ENCODE results near the gene RBCK1. TPM values are rescaled to one million over a fixed set of nuclear protein-coding genes. Genes with fewer than 3 reads are reported as not detected.

Gene RBCK1
- total and polyA plus RNA-seq, 9 of the 15 experiments (the other 6 are each of a cell fraction or from before 2014, with no cell fraction given) = 5.9 to 59.3 (median 26.5) TPM

DNA sequence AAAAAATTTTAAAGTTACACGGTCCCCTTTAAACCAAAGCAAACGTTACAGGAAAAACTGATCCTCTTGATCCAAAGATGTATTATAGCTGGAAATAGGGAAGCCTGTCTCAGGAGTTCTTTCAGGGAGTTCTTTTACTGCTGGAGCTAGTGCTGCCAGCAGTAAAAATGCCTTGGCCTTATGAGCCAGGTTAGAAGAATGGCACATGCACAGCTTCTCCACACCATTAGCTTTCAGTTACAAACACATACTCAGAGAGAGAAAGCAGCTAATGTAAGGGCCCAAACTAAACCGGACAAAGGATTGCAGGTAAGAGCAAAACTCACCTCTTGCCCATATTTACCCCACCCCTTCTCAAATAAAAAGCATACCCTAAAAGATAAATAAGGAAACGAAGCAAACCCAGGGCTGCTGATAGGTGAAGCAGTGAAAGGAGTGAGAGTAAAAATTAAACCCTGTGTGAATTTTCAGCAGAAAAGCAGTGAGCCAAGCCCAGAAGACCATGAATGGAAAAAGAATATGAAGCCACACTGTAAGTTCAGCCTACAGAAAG lies 35.2 kb downstream of the RBCK1 start (continued):
- no peak for TF ChIP-seq CEBPB (tag; IDR thresholded peaks at IDR 0.05)
- TF ChIP-seq GATA2 (CRISPR knock-in tag; IDR thresholded peaks at IDR 0.05) = no peak

- no peak overlapping the region for H3K4me2 ChIP-seq (ENCODE audit: insufficient read depth, low read length)
- peaks cover 0 to 12% of the 10 kb centered on the region in 2 experiments; a peak in 3 of 5 replicates for H3K4me1 ChIP-seq (replicated peaks in 1 of 2; ENCODE audit: control insufficient read depth in 2 of 2, insufficient read depth in 2 of 2, low read length in 2 of 2)
- ATAC-seq (no peak), FAIRE-seq (no peak), DNase-seq (ENCODE audit: extremely low read depth in 1 of 4, low spot score in 3 of 4) (no peak)
- peaks cover 4% of the 10 kb centered on the region for H4K20me1 ChIP-seq (replicated peaks; ENCODE audit: control insufficient read depth, insufficient read depth, low read length)
- peaks cover 76% of the 10 kb centered on the region for H3K36me3 ChIP-seq (ENCODE audit: control insufficient read depth, insufficient read depth, low read length)
- no TSS peak for BruUV-seq (replicated peaks)
- no peaks in the 10 kb centered on the region for H3K9me3 ChIP-seq (replicated peaks; ENCODE audit: control insufficient read depth, insufficient read depth, low read depth, low read length)
- WGBS (ENCODE audit: insufficient coverage, low coverage, missing lambda C conversion rate) = 90% methylated on average over 2 of the region's 3 CpGs
- peaks cover 31% of the 10 kb centered on the region for H3K79me2 ChIP-seq (ENCODE audit: control insufficient read depth, insufficient read depth, low read length)
- H2AFZ ChIP-seq (ENCODE audit: low read depth, low read length) = no peak overlapping the region
- ChIA-PET POLR2A (interaction anchor here (1.1 to 1.6 kb wide), 3 partner anchors 16 to 150 kb away, joined by 3 to 4 read pairs (median 3); no protein-coding TSS in a partner anchor), CTCF (ENCODE audit: low intra/inter-chr PET ratio) (no interaction called here)
- no peak for TF ChIP-seq CBFA2T2 (conservative IDR thresholded peaks at IDR 0.05)
- H3K4me3 ChIP-seq = no peak overlapping the region
- peaks cover 6% of the 10 kb centered on the region for H3K9me1 ChIP-seq (ENCODE audit: control insufficient read depth, insufficient read depth, low read length)
- no peak overlapping the region for H3K9ac ChIP-seq (ENCODE audit: insufficient read depth in 1 of 2, low read depth in 2 of 2, low read length in 2 of 2)
- no peaks in the 10 kb centered on the region for H3K27me3 ChIP-seq (ENCODE audit: control insufficient read depth in 2 of 2, insufficient read depth in 2 of 2, low read length in 2 of 2)
- intact Hi-C loops (cut with micrococcal nuclease) = no loop called here
- H3K27ac ChIP-seq (ENCODE audit: extremely low read depth, low read depth, low read length) = no peak overlapping the region
- in situ Hi-C loops (cut with MboI) = no loop called here
Observed at GRCh38 chr20:444117-444516, 36.0 kb downstream of the RBCK1 start.

DNA sequence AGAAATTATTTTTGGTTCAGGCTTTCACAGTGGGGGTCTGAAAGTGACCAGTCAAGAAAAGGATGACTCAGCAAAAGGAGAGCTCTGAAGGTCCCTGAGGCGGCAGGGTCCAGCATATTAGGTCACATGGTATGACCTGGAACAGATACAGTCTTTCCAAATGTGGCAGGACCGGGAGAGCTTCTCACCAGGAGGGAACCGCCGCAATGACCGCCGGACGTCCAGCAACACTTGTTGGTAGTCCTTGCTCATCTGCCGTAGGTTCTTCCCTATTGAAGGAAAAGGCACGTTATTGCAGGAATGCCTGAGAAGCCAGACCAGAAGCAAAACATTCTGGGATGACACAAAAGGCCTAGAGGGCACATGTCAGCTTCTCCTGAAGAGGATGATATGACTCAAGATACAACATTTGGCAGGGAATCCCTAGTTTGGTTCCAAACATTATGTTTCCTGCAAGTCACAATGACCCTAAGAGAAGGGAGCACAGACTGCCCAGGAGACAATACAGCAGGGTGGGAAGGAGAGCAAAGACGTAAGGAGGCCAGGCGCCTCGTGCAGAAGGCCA lies 36.8 kb downstream of the RBCK1 start:
- 46% methylated on average over 12 of the region's 12 CpGs for WGBS (ENCODE audit: insufficient coverage, low coverage, missing lambda C conversion rate)
- ChIA-PET POLR2A (interaction anchor here (1.0 to 4.5 kb wide), 9 partner anchors 7 to 151 kb away, joined by 3 to 21 read pairs (median 4); no protein-coding TSS in a partner anchor), CTCF (ENCODE audit: low intra/inter-chr PET ratio) (no interaction called here)
- peak overlapping the region; percentile 40 for H3K4me2 ChIP-seq (ENCODE audit: insufficient read depth, low read length)
- H3K9me3 ChIP-seq (replicated peaks; ENCODE audit: control insufficient read depth, insufficient read depth, low read depth, low read length) = no peaks in the 10 kb centered on the region
- in situ Hi-C loops (cut with MboI) (no loop called here), intact Hi-C loops (cut with micrococcal nuclease) (no loop called here)
- no TSS peak for BruUV-seq (replicated peaks)
- H3K9me1 ChIP-seq (ENCODE audit: control insufficient read depth, insufficient read depth, low read length) = peaks cover 6% of the 10 kb centered on the region
- peaks cover 68% of the 10 kb centered on the region for H3K36me3 ChIP-seq (ENCODE audit: control insufficient read depth, insufficient read depth, low read length)
- H2AFZ ChIP-seq (ENCODE audit: low read depth, low read length) = no peak overlapping the region
- DNase-seq (ENCODE audit: extremely low read depth in 1 of 4, low spot score in 3 of 4) (peak; percentile 50 to 66 (median 56)), FAIRE-seq (peak; percentile 81), ATAC-seq (peak; percentile 86)
- H4K20me1 ChIP-seq (replicated peaks; ENCODE audit: control insufficient read depth, insufficient read depth, low read length) = peaks cover 4% of the 10 kb centered on the region
- peaks cover 0 to 12% of the 10 kb centered on the region in 2 experiments; a peak in 3 of 5 replicates for H3K4me1 ChIP-seq (replicated peaks in 1 of 2; ENCODE audit: control insufficient read depth in 2 of 2, insufficient read depth in 2 of 2, low read length in 2 of 2)
- no peak overlapping the region for H3K4me3 ChIP-seq
- H3K9ac ChIP-seq (ENCODE audit: insufficient read depth in 1 of 2, low read depth in 2 of 2, low read length in 2 of 2) = no peak overlapping the region; a peak in 1 of 4 replicates
- H3K79me2 ChIP-seq (ENCODE audit: control insufficient read depth, insufficient read depth, low read length) = peaks cover 37% of the 10 kb centered on the region
- peak overlapping the region; percentile 62 for H3K27ac ChIP-seq (ENCODE audit: extremely low read depth, low read depth, low read length)
- H3K27me3 ChIP-seq (ENCODE audit: control insufficient read depth in 2 of 2, insufficient read depth in 2 of 2, low read length in 2 of 2) = no peaks in the 10 kb centered on the region
- TF ChIP-seq BACH1 (tag; IDR thresholded peaks at IDR 0.05) (peak; percentile 75; the same call in 1 of the 2 replicates), KDM5B (IDR thresholded peaks at IDR 0.05; ENCODE audit: insufficient replicate concordance, low read depth, low read length) (no peak), TCFL5 (CRISPR knock-in tag; conservative IDR thresholded peaks at IDR 0.05) (no peak), SUPT5H (IDR thresholded peaks at IDR 0.05) (no peak)
- TF ChIP-seq, protein P1, sequence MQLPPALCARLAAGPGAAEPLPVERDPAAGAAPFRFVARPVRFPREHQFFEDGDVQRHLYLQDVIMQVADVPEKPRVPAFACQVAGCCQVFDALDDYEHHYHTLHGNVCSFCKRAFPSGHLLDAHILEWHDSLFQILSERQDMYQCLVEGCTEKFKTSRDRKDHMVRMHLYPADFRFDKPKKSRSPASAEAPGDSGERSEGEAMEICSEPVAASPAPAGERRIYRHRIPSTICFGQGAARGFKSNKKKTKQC (CRISPR knock-in tag; IDR thresholded peaks at IDR 0.05) = no peak
- TF ChIP-seq, protein P2, sequence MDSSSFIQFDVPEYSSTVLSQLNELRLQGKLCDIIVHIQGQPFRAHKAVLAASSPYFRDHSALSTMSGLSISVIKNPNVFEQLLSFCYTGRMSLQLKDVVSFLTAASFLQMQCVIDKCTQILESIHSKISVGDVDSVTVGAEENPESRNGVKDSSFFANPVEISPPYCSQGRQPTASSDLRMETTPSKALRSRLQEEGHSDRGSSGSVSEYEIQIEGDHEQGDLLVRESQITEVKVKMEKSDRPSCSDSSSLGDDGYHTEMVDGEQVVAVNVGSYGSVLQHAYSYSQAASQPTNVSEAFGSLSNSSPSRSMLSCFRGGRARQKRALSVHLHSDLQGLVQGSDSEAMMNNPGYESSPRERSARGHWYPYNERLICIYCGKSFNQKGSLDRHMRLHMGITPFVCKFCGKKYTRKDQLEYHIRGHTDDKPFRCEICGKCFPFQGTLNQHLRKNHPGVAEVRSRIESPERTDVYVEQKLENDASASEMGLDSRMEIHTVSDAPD (CRISPR knock-in tag; IDR thresholded peaks at IDR 0.05) = no peak
- TF ChIP-seq, protein P3, sequence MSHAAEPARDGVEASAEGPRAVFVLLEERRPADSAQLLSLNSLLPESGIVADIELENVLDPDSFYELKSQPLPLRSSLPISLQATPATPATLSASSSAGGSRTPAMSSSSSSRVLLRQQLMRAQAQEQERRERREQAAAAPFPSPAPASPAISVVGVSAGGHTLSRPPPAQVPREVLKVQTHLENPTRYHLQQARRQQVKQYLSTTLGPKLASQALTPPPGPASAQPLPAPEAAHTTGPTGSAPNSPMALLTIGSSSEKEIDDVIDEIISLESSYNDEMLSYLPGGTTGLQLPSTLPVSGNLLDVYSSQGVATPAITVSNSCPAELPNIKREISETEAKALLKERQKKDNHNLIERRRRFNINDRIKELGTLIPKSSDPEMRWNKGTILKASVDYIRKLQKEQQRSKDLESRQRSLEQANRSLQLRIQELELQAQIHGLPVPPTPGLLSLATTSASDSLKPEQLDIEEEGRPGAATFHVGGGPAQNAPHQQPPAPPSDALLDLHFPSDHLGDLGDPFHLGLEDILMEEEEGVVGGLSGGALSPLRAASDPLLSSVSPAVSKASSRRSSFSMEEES (CRISPR knock-in tag; IDR thresholded peaks at IDR 0.05) = peak; percentile 24
